GM18526 (cell line): Measurements from ENCODE around the gene QSOX2.

Source experiments
- POLR2A ChIP-seq: IDR thresholded peaks from 3 replicates; pipeline ENCODE4 v1.6.1; 2011; ENCODE audit not compliant: insufficient read length; ENCODE audit errors: extremely low read depth

QSOX2 gene

DNA sequence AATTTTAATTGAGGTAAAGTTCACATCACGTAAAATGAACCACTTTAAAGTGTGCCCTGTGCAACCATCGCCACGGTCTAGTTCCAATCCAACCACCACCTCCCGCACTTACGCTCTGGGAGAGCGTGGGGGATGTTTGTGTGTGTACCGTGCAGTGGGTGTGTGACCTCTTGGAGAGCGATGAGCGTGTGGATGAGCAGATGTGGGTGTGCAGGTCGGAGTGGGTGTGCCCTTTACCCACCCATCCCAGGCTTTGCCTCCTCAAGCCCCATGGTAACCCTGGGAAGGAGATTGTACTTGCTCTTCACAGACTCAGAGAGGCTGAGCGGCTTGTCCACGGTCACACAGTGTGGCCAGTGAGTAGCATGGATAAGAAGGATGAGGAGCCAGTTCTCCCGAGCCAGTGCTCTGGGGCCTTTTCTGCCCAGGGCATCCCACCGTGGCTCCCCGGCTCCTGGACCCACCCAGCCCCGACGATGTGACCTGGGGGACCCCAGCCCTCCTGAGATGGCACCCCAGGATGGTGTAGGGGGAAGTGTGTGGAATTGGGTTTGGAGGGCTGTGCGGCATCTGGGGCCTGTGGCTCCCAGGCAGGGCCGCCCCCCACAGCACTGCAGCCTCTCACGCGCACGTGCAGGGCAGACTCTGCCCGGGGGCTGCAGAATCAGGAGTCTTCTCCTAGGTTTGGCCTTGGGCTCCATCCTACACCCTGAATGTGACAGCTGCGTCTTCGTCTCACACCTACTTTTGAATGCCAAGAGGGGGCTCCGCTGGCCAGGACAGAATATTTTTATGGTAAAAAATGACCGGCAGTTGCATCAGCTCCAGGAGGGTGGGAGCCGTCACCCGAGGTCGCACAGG, 54.3 kb downstream of the QSOX2 start:
- no peak for TF ChIP-seq POLR2A

DNA sequence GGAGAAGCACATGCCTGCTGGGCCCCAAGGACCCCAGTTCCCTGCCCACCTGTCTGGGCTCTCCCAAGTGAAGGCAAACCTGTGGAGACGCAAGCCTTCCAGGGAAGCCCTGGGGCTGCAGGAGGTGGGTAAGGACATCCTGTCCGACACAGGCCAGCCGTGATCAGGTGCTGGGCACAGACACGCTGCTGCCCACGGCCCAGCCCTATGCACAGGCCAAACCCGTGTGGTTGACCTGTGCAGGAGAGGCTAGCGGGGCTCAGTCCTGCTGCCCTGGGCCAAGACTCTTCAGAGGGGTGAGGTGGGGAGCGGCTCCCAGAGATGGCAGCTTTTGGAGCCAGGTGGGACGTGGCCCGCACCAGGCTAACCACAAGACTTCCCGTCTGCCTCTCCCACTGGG, 55.0 kb downstream of the QSOX2 start:
- TF ChIP-seq POLR2A = no peak

- no peak for TF ChIP-seq POLR2A
Measured at GRCh38 chr9:136190237-136190601, 55.4 kb downstream of the QSOX2 start.

GRCh38 chr9:136189394-136190236, 56.0 kb downstream of the QSOX2 start:
- no peak for TF ChIP-seq POLR2A

- no peak for TF ChIP-seq POLR2A
Measured at GRCh38 chr9:136187683-136188586, 57.7 kb downstream of the QSOX2 start.

GRCh38 chr9:136187197-136187596, 58.4 kb downstream of the QSOX2 start:
- no peak for TF ChIP-seq POLR2A

GRCh38 chr9:136186386-136186785, 59.2 kb downstream of the QSOX2 start:
- TF ChIP-seq POLR2A = no peak

GRCh38 chr9:136185596-136186366, 59.8 kb downstream of the QSOX2 start:
- TF ChIP-seq POLR2A = no peak

DNA sequence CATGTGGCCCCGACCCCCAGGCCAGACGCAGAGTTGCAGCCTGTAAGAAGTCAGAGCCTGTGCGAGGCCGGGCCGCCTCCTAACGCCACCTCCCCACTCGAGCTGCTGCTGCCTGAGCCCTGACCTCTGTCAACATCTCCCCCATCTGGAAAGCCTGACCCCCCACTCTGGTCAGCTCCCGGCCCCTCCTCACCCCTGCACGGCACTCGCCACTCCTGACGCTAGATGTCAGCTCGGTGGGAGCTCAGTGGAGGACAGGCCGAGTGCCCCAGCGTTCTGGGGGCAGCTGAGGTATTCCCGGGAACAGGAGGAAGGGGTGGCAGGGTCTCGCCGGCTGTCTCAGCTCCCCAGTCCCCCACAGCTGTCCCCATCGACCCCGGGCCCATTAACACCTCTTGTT, 60.5 kb downstream of the QSOX2 start:
- no peak for TF ChIP-seq POLR2A

- no peak for TF ChIP-seq POLR2A
Measured at GRCh38 chr9:136182850-136183422, 62.7 kb downstream of the QSOX2 start.

DNA sequence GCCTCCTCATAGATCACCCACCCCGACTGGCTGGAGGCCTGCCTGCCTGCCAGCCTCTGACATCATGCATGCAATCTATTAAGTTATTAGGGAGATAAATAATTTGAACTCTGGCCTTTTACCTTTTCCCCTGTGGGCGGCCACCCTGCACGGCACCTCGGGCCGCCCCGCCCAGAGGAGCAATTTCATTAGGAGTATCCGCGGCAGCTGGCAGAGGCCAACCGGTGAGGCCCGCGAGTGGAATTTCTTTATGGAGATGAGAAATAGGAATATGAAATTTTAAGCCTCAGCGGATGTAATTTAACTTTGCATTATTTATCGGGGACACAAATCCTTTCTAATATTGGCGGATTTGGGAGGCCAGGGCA, 63.2 kb downstream of the QSOX2 start:
- TF ChIP-seq POLR2A = no peak

DNA sequence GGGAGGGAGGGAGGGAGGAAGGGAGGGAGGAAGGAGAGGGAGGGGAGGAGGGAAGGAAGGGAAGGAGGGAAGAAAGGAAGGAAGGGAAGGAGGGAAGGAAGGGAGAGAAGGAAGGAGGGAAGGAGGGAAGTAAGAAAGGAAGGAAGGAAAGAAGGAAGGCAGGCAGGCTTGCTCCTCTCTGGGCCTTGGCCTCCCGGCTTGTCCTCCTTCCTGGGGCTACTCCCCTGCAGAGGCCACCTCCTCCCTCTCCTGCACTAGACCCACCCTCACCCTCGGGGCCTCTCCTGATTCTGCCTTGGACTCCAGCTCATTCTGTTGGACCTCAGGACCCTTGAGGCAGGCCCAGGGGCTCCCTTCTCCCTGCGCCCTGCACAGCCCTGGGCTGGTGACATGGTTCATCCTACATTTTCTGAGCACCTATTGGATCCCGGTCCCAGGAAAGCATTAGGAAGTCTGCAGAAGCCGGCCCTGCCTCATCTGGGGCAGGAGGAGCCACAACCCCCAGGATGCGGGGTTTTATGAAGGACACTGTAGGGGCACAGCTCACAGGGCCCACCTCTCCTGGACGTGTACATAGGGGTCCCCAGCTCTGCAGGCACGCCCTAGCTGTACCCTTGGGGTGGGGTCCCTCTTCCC, 63.7 kb downstream of the QSOX2 start:
- TF ChIP-seq POLR2A = no peak

GRCh38 chr9:136180586-136180985, 65.0 kb downstream of the QSOX2 start:
- TF ChIP-seq POLR2A = no peak

DNA sequence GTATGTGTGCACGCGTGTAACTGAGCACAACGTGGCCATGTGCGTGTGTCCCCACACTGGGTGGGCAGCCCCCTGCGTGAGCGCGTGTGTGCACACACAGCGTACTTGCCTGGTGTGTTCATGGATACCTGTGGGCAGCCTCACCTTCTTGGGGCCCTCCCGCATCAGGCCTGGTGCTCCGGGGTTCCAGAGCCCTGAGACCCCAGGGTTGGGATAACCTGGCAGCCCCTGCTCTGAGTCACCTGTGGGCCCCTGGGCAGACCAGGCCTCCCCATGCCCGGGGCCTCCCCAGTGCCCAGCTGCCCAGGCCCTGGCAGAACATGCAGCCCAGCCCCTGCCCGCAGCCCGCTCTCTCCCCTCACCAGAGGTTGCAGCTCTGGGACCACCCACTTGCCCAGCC, 65.9 kb downstream of the QSOX2 start:
- no peak for TF ChIP-seq POLR2A
